Gastroesophageal sphincter (tissue), 3 donors: Measurements from ENCODE around the gene NAA20.

Experiments
- CTCF ChIP-seq, 4 experiments: fragments of 200-600 bp in 2 of 4; fragments of 450-650 bp in 2 of 4; sonication (generic) in 1 of 4; IDR thresholded peaks; one replicate each; pipeline ENCODE4 v1.5.1; 2017 to 2019; ENCODE audit warnings: antibody characterized with exemption in 4 of 4, mild to moderate bottlenecking in 2 of 4, moderate library complexity in 2 of 4
- EP300 ChIP-seq: sonication (generic); formaldehyde crosslinking; IDR thresholded peaks from one replicate; pipeline ENCODE4 v1.6.1; 2017; ENCODE audit warnings: antibody characterized with exemption, mild to moderate bottlenecking
- POLR2A ChIP-seq, 2 donors: fragments of 450-650 bp; IDR thresholded peaks; one replicate each; pipeline ENCODE4 v1.6.1; 2017; ENCODE audit warnings: antibody characterized with exemption in 2 of 2, mild to moderate bottlenecking in 2 of 2, moderate library complexity in 1 of 2
- POLR2AphosphoS5 ChIP-seq: sonication (generic); formaldehyde crosslinking; IDR thresholded peaks from one replicate; pipeline ENCODE4 v1.6.1; 2017; ENCODE audit warnings: antibody characterized with exemption

- TF ChIP-seq POLR2A (IDR thresholded peaks at IDR 0.05): no peak
- no peak for TF ChIP-seq POLR2AphosphoS5
- TF ChIP-seq EP300: no peak
- TF ChIP-seq CTCF (IDR thresholded peaks at IDR 0.05): no peak
These were observed 56.7 kb downstream of the NAA20 start for GRCh38 chr20:20073801-20074371.
